NCI-H2196 treated with DMSO at 0.1 percent for 48 hours (cell line): Measurements from ENCODE around the gene ZNF341.

Source experiments
- DNase-seq: peaks from one replicate; lab custom pipeline; 2025; ENCODE audit not compliant: unreplicated experiment; lab: John Stamatoyannopoulos, UW

The ZNF341 gene

GRCh38 chr20:33840160-33840559, 108.4 kb downstream of the ZNF341 start:
- DNase-seq = no peak

- DNase-seq = peak; percentile 24
Observed at GRCh38 chr20:33840759-33841435, 109.1 kb downstream of the ZNF341 start.

DNA sequence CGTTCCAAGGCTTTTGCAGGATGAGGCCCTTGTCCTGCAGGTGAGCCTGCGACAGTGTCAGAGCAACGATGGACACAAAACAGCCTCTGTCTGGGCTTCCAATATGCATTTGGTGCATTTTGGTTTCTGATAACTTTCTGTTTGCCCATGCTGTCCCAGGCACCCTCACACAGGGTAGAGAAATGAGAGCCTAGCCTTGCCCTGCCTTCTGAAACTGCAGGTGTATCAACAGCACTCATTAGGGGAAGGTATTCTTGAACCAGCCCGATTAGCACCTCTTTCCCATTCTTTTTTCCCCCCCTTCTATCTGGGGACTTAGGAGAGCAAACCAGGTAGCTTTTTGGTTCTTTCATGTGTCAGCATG, 109.6 kb downstream of the ZNF341 start:
- no peak for DNase-seq
